Bronchial epithelial cell (primary cell): ENCODE results near the gene DUSP15. TPM values are rescaled to one million over a fixed set of nuclear protein-coding genes. Genes with fewer than 3 reads are reported as not detected.

ENCODE experiments used
- DNase-seq: peaks from one replicate; pipeline ENCODE4 v3.0.0-alpha.2; 2010; ENCODE audit warnings: low read depth
- FAIRE-seq: peaks from 2 replicates; lab custom pipeline; 2011; peaks lifted over from hg19 to GRCh38; lab: Jason Lieb, UNC
- H3K27me3 ChIP-seq: 2 replicates; pipeline ENCODE4 v1.5.1; 2011; ENCODE audit warnings: low read length; ENCODE audit not compliant: control insufficient read depth, insufficient read depth
- H3K36me3 ChIP-seq: 2 replicates; pipeline ENCODE4 v1.5.1; 2011; ENCODE audit warnings: low read length; ENCODE audit not compliant: control insufficient read depth, insufficient read depth
- H3K4me3 ChIP-seq: 2 replicates; pipeline ENCODE4 v1.5.1; 2011; ENCODE audit warnings: mild to moderate bottlenecking, low read depth, low read length, control low read depth
- total RNA-seq: library from RNA; depleted of rRNA; stranded (reverse); fragments of >200 nt; gene quantifications from 2 replicates; pipeline ENCODE4 v1.2.1, GENCODE V29; 2014
- TF ChIP-seq, protein P1 (sequence below): IDR thresholded peaks from 2 replicates; pipeline ENCODE4 v1.5.1; 2011; ENCODE audit warnings: mild to moderate bottlenecking, moderate library complexity, low read length, control low read depth, inconsistent platforms; ENCODE audit not compliant: insufficient read depth, severe bottlenecking

Gene DUSP15
- total RNA-seq, 1 donor from 2014 or later, result not detected

GRCh38 chr20:31842471-31843157, 27.7 kb downstream of the DUSP15 start:
- FAIRE-seq (no peak), DNase-seq (no peak)
- H3K27me3 ChIP-seq, result peaks cover 5% of the 10 kb centered on the region
- H3K4me3 ChIP-seq, result no peak overlapping the region
- H3K36me3 ChIP-seq, result no peaks in the 10 kb centered on the region
- TF ChIP-seq, protein P1, sequence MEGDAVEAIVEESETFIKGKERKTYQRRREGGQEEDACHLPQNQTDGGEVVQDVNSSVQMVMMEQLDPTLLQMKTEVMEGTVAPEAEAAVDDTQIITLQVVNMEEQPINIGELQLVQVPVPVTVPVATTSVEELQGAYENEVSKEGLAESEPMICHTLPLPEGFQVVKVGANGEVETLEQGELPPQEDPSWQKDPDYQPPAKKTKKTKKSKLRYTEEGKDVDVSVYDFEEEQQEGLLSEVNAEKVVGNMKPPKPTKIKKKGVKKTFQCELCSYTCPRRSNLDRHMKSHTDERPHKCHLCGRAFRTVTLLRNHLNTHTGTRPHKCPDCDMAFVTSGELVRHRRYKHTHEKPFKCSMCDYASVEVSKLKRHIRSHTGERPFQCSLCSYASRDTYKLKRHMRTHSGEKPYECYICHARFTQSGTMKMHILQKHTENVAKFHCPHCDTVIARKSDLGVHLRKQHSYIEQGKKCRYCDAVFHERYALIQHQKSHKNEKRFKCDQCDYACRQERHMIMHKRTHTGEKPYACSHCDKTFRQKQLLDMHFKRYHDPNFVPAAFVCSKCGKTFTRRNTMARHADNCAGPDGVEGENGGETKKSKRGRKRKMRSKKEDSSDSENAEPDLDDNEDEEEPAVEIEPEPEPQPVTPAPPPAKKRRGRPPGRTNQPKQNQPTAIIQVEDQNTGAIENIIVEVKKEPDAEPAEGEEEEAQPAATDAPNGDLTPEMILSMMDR, result no peak

DNA sequence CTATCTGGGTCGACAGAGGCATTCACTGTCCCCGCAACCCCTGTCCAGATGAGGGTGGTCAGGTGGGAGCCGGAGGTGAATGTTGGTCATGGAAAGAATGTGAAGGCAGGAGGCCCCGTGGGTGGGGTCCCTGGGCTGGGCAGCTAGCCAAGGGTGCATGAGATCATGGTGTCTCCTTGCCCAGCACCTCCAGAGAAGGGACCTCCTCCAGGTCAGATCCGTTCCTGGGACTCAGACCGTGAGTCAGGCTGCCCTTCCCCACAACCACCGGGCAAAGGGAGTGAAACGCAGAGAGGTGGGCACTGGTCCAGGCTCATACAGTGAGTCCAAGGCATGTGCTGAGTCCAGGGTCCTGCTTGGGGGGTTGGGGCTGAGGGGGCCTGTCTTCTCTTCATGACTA, 28.4 kb downstream of the DUSP15 start:
- no peak overlapping the region for H3K4me3 ChIP-seq
- FAIRE-seq (no peak), DNase-seq (no peak)
- TF ChIP-seq, protein P1, result no peak
- no peaks in the 10 kb centered on the region for H3K36me3 ChIP-seq
- peaks cover 5% of the 10 kb centered on the region for H3K27me3 ChIP-seq

DNA sequence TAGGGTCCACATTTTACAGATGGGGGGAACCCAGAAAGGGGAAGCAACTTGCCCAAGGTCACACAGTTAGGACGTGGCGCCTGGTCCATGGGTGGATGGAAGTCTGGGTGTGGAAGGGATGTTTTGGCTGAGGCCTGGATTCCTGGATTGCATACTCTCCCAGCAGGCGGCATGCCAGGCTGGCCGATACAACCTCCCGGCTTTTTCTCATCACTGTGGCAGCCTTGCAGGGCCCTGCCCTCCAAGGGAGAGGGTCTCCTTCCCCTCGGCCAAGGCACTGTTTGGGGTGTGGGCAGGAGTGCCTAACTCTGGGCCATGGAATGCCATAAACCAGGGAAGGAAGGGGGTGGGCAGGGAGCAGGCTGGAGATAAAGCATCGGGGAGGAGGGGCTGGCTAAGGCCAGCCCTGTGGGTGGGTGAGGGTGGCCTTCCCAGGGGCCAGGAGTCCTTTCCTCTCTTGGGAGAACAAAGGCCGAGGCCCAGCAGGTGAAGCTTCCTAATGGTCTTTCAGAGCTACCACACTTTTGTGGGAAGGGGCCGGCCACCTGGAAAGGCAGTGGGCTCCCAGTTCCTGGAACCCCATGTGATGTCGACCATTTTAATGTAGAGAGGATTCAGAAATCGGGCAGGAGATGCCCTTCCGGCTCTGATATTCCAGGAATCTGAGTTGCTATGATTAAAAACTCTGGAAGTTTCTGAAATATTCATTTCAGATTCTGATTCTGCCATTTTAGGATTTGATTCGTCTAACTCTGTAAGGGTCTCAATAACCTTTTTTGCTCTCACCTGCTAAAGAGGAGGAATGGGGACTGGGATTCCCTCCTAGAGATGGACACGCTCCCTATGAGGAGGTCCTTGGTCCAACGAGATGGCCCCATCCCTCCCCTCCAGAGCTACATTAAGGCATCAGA, 29.2 kb downstream of the DUSP15 start:
- peaks cover 5% of the 10 kb centered on the region for H3K27me3 ChIP-seq
- FAIRE-seq (no peak), DNase-seq (no peak)
- no peaks in the 10 kb centered on the region for H3K36me3 ChIP-seq
- no peak overlapping the region for H3K4me3 ChIP-seq
- TF ChIP-seq, protein P1, result no peak

DNA sequence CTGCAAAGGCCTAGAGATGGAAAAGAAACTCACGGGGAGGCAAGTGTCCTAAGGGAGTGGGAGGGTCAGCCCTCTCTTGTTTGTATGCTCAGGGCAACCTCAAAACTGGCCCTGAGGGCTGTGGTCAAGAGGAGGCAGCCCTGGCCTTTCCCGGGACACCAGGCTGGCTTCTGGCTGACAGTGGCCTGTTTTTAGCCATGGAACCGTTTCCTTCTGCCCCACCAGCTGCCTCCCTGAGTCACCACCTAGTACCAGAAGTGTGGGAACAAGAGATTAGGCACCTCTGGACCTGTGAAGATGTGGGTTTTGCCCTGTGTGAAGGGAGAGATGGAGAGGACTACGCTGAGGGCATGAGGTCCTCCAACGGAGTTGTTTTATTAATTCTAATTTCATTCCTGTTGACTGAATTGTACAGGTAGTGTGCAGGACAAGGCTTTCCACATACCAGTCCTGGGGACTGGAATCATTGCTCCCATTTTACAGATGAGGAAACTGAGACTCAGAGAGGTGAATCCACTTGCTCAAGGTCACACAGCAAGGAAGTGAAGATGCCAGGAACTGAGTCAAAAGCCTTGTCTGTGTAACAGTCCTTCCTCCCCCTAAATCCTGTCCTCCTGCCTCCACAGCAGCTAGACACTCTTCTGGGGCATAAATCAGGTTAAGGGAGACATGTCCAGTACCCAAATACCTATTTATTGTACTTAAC, 30.4 kb downstream of the DUSP15 start:
- Histone ChIP-seq H3K4me3 (no peak overlapping the region), H3K36me3 (no peaks in the 10 kb centered on the region), H3K27me3 (peaks cover 5% of the 10 kb centered on the region)
- DNase-seq (no peak), FAIRE-seq (no peak)
- TF ChIP-seq, protein P1, result no peak

GRCh38 chr20:31838646-31839292, 31.6 kb downstream of the DUSP15 start:
- H3K27me3 ChIP-seq, result peaks cover 5% of the 10 kb centered on the region
- H3K36me3 ChIP-seq, result no peaks in the 10 kb centered on the region
- H3K4me3 ChIP-seq, result no peak overlapping the region
- FAIRE-seq (no peak), DNase-seq (no peak)
- TF ChIP-seq, protein P1, result no peak
